Kidney glomerular epithelial cell (primary cell): Measurements from ENCODE around the gene GALNT6.

Source experiments
- DNase-seq: peaks from one replicate; lab custom pipeline; 2025; lab: John Stamatoyannopoulos, UW

The GALNT6 gene

GRCh38 chr12:51404627-51405026 is 13.4 kb upstream of the GALNT6 start:
- DNase-seq: no peak

- DNase-seq: no peak
Observed at GRCh38 chr12:51403681-51404136, 12.5 kb upstream of the GALNT6 start.

- DNase-seq: no peak
Observed at GRCh38 chr12:51403159-51403558, 12.0 kb upstream of the GALNT6 start.

DNA sequence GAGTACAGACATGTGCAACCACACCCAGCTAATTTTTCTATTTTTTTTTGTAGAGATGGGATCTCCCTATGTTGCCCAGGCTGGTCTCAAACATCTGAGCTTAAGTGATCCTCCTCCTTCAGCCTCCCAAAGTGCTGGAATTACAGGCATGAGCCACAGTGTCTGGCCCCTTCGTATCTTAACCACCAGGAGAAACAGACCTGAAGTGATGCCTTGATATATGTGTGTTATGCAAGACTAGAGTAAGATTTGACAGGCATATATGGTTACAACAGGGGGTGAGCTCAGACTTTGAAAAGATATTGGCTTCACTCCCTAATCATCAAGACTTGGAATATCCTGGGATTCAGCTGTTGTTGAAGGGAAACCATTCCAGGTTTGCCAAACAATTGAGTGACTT is 10.7 kb upstream of the GALNT6 start:
- DNase-seq: no peak

DNA sequence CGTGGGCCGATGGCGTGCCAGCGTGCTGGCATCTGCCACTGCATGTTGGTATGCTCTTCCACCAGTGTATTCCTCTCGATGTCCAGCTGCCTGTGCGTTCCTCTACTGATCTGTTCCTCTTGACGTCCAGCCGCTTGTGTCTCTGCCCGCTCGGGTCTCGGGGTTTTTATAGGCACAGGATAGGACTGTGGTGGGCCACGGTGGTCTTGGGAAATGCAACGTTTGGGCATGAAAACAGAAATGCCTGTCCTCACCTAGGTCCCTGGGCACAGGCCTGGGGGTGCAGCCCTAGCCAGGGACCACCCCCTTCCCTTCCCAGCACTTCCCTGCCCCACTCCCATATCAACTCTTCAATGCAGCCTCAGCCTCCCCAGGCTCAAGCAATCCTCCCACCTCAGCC is 10.3 kb upstream of the GALNT6 start:
- no peak for DNase-seq

DNA sequence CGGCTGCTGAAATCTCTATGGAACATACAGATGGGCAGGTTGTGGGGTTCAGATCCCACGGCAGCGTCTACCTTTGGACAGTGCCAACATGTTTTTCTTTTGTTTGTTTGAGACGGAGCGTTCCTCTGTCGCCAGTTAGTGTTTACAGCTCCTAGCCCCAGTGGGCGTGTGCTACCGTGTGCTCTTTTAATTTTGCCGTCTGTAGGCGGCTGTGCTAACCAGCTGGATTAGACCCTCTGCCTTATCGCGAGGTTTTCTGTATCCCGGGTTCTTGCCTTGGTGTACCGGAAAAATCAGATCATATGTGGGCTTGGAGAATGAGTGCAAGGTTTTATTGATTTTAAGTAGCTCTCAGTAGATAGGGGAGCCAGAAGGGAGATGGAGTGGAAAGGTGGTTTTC is 9.8 kb upstream of the GALNT6 start:
- DNase-seq: no peak

DNA sequence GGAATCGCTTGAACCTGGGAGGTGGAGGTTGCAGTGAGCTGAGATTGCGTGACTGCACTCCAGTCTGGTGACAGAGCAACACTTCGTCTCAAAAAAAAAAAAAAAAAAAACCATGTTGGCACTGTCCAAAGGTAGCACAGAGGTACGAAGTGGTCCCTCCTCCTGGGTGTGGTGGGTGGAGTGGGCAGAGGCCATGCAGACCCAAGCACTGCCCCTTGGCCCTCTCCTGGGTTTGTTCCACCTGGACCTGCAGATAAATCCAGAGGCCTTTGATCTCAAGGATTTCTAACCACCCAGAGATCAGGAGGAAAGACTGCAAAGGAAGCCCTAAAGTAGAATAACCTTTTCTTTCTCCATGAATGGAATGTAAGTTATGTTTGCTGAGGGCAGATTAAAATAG is 8.7 kb upstream of the GALNT6 start:
- DNase-seq: no peak

DNA sequence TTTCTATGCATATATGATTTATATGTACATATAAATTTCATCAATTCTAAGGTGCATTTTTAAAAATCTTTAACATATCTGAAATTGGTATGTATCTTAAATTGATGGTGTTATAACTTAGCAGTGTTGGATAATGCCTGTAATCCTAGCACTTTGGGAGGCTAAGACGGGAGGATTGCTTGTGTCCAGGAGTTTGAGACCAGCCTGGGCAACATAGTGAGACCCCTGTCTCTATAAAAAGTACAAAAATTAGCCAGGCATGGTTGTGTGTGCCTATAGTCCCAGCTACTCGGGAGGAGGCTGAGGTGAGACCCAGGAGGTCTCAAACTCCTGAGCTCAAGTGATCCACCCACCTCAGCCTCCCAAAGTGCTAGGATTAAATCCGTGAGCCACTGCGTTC is 6.5 kb upstream of the GALNT6 start:
- no peak for DNase-seq

DNA sequence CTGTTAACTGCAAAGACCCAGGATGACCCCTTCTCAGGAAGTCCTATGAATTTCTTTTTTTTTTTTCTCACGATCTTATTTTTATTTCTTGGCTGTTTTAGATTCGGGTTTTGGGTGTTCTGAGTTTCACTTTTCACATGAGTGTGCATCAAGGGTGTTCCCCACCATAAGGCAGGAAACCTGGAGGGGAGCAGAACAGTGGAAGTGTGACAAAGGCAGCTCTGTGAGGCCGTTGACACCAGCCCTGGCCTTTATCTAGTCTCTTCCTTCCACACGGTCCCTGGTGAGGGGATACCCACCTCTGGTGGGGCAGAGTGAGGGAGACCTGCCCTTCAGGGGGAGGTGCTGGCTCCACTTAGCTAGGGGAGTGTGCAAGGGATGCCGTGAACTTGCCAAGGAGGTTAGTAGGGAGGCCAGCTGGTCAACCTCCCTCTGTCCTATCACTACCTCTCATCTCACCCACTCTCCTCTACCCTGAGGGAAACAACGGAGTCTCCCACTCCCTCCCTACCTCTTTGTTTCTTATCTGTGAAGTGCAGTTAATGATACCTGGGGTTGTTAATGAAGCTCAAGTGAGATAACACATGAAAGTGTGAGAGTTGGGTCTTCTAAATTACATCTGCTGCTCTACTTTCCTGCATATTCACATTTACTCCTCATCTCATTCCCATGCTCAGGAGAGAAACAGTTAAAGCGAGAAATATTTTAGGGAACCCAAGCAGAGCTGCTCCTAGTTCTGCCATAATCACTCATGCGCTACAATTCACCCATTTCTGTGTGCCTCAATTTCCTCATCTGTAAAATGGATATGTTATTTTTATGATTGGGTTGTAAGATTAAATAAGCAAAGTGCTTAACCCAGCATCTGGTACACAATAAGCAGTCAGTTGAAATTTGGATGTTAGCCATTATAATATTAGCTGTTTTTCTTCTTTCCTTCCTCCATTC is 4.4 kb upstream of the GALNT6 start:
- DNase-seq: no peak

DNA sequence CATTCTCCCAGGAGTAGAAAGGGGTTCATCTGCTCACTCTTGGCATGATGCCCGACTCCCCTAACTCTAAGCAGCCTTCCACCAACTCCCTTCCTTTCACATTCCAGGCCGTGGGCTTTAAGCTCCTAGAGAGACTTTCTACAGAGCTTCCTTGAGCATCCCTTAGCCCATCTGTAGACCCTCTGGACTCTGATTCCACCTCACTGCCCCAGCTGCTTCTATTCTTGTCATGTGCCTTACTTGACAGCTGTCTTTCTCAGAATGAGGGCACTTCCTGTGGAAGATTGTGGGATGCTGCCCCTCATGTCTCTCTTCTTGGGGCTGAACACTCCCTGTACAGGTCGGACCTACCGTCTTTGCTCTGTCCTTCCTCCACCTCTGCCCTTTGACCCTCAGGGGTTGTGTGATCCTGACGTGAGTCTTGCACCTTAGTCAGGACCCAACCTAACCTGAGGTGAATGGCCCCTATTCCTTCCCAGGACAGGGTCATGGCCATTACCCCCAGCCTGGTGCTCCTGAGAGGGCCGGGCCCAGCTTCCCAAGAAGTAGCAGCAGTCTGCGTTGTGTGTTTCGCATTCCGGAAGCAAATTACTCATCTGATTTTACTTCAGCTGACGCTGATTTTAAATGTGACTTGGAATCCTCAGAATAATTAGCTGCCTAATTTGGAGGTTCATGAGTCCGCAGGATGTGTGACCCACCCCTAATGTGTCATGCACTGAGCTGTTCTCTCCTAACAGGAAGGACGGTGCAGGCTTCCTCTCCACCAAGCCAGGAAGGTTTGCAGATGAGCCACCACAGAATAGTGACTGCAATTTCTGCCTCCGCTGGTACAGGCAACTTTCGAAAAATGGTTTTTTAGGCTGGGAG is 2.7 kb upstream of the GALNT6 start:
- DNase-seq: no peak

DNA sequence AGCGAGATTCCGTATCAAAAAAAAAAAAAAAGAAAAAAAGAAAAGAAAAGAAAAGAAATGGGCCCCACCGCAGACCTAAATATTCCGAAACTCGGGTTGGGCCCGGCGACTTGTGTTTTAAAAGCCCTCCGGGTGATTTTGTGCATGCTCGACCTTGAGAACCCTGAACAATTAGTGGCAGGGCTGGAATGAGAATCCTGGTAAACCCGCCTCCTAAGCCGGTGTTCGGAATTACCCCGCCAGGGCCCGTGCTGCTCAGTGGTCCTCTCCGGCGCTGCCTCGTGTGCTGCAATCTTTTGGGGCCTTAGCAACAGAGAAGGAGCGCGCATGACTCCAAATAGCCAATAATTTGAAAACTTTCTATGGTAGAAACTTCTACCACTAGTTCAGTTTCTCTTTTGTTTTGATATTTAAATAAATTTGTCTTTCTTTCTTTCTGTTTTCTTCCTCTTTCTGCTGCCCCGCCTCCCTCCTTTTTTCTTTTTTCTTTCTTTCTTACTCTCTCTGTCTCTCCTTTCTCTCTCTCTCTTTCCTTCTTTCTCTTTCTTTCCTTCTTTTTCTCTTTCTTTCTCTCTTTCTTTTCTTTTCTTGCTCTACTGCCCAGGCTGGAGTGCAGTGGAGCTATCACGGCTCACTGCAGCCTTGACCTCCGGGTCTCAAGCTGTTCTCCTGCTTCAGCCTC is 1.5 kb upstream of the GALNT6 start:
- DNase-seq: no peak

- DNase-seq: no peak
Observed at GRCh38 chr12:51390891-51391282, 319 bp downstream of the GALNT6 start.

DNA sequence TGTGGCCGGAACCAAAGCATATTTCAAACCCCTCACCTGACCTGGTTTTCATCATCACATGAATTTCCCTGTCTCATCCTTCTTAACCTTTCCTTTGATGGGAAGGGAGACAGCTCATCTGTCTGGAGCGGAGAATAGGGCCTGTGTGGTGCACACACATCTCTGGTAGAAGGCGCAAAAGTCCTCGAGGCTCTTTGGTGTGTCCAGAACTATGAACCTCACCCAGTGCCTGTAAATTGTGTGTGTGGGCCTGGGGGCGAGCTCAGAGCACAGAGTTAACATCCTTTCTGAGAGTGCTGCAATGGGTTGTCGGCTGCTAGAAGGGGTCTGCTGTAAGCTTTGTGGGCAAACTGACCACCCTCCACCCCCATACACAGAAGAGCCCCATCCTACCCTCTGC is 749 bp downstream of the GALNT6 start:
- DNase-seq: no peak

DNA sequence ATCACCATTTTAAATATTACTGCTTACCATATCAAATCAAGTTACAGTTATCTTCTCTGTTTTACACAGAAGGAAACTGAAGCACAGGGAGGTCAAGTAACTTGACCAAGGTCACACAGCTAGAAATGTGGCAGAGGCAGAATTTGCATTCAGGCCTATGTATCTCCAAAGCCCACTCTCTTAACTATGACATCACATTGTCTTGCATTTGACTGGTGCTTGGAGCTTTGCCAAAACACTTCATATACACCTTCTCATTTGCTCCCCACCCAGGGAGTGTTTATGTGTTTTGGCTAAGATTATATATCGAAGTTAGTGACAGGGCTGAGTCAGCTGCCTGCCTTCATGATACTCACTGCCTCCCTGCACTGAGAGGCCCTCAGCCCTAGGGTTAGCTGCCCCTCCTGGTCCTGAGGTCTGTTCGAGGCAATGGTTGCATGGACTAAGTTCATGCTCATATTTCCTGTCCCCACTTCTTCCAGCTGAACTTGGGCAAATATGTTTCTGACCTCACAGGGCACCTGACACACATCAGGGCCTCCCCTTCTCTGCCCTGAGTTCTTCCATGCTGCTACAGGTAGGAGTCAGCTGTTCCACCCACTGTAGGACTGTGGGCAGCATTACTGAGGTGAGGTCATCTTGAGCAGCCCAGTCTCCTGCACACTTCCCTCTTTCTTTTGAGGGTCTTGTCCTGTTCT is 1.8 kb downstream of the GALNT6 start:
- DNase-seq: peak; percentile 36

DNA sequence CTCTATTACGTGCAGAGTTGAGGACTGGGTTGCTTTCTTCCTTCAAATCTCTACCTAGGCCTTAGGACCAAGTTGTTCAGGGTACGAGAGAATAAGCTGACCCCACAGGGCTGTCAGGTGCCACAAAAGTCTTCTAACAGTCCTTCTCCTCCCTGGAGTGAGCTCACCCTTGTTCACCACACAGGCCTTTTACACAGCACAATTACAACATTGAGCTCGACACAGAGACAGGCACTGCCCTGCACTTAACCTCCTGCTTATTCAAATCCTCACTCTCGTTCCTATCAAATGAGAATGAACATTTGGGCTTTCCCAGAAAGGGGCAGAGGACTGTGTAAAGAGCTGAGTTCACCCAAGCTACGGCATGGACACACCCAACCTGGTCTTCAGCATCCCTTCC is 2.4 kb downstream of the GALNT6 start:
- no peak for DNase-seq

- DNase-seq: no peak
Observed at GRCh38 chr12:51388069-51388799, 3.0 kb downstream of the GALNT6 start.

- no peak for DNase-seq
Observed at GRCh38 chr12:51386351-51386750, 4.9 kb downstream of the GALNT6 start.

DNA sequence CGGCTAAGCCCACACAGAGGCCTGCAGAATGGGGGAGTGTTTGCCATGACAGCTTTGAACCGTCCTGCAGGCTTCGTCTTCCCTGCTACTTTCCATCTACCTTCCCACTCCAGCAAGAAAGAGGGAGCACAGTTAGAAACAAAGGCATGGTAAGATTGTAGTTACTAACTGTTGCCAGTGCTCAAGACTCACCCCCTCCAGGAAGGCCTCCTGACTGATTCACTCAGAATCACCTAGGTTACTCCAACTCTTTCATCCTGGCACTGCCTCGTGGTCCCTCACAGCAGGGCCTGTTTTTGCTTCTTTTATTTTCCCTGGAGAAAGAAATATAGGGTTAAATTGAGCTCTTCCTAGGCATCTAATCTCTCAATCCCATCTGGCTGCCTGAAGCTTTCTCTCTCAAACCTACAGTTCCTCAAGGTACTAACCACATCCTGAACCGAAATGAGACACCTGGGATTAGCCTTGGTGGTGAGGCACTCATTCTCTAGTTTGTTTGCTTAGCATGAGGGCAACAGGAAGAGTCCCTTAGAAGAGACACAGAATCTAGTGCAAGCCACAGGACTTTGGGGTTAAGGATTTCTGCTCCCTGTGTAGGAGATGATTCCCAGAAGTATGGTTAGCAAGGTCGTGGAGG is 7.8 kb downstream of the GALNT6 start:
- DNase-seq: no peak

DNA sequence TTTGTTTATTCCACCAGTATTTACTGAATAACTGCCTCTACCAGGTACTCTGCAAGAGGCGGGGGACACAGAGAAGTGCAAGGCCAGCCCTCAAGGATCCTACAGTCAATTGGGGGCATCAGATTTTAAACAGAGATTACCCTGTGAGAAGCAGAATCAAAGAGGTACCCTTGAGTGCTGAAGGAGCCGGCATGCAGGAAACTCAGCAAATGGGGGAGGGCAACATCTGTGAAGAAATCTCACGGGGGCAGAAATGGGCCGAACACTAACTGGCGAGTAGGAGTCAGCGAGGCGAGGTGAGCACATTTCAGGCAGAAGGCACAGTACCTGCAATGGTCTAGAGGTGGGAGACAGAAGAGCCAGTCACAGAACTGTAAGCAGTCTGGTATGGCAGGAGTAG is 9.0 kb downstream of the GALNT6 start:
- DNase-seq: no peak

- peak; percentile 42 for DNase-seq
Observed at GRCh38 chr12:51381226-51382079, 9.8 kb downstream of the GALNT6 start.
